ENCODE results near the gene PRX. TPM values are rescaled to one million over a fixed set of nuclear protein-coding genes. Genes with fewer than 3 reads are reported as not detected.
A peak's percentile ranks its signal among the peaks of the same experiment; 100 is the strongest.

The PRX gene
- total and polyA plus RNA-seq, 9 of the 15 experiments (the other 6 are each of a cell fraction or from before 2014, with no cell fraction given): 0.65 to 3.5 (median 1.7) TPM; not detected in 2

- TF ChIP-seq RCOR1 (IDR thresholded peaks at IDR 0.05; ENCODE audit: borderline replicate concordance in 1 of 2, low read depth in 2 of 2, low read length in 2 of 2) (peak; percentile 33 to 78; a peak in 2 of 4 replicates), TGIF2 (CRISPR knock-in tag; IDR thresholded peaks at IDR 0.05) (peak; percentile 72; the same call in 1 of the 2 replicates), JUN (IDR thresholded peaks at IDR 0.05; ENCODE audit: borderline replicate concordance, low read depth, low read length) (0 out of 2 replicates have a peak, but pooled peaks have one; percentile 18), JUN (CRISPR knock-in tag; IDR thresholded peaks at IDR 0.05; ENCODE audit: borderline replicate concordance) (no peak), MIER1 (IDR thresholded peaks at IDR 0.05; ENCODE audit: low read depth) (no peak), DMBX1 (CRISPR knock-in tag; IDR thresholded peaks at IDR 0.05; ENCODE audit: borderline replicate concordance) (0 out of 2 replicates have a peak, but pooled peaks have one; percentile 36), NR2C1 (IDR thresholded peaks at IDR 0.05) (no peak), NR2C1 (tag; IDR thresholded peaks at IDR 0.05) (0 out of 2 replicates have a peak, but pooled peaks have one; percentile 10), FIP1L1 (IDR thresholded peaks at IDR 0.05; ENCODE audit: low read depth, low read length, poor library complexity, severe bottlenecking) (peak; percentile 80), HBP1 (CRISPR knock-in tag; IDR thresholded peaks at IDR 0.05) (0 out of 2 replicates have a peak, but pooled peaks have one; percentile 6), ZBTB12 (CRISPR knock-in tag; IDR thresholded peaks at IDR 0.05) (no peak), TARDBP (IDR thresholded peaks at IDR 0.05) (no peak), HLTF (IDR thresholded peaks at IDR 0.05) (no peak; the same call in 1 of the 2 replicates), TFAP4 (CRISPR knock-in tag; IDR thresholded peaks at IDR 0.05; ENCODE audit: borderline replicate concordance) (peak; percentile 88), DNMT1 (IDR thresholded peaks at IDR 0.05) (no peak), ATF7 (IDR thresholded peaks at IDR 0.05) (peak; percentile 73; the same call in 1 of the 2 replicates), ZNF232 (CRISPR knock-in tag; IDR thresholded peaks at IDR 0.05) (0 out of 2 replicates have a peak, but pooled peaks have one; percentile 59), ZNF79 (CRISPR knock-in tag; IDR thresholded peaks at IDR 0.05; ENCODE audit: low read depth) (no peak), ZNF354B (CRISPR knock-in tag; IDR thresholded peaks at IDR 0.05) (no peak), ARNT (IDR thresholded peaks at IDR 0.05) (no peak), CC2D1A (IDR thresholded peaks at IDR 0.05) (peak; percentile 79)
- TF ChIP-seq, protein P1, sequence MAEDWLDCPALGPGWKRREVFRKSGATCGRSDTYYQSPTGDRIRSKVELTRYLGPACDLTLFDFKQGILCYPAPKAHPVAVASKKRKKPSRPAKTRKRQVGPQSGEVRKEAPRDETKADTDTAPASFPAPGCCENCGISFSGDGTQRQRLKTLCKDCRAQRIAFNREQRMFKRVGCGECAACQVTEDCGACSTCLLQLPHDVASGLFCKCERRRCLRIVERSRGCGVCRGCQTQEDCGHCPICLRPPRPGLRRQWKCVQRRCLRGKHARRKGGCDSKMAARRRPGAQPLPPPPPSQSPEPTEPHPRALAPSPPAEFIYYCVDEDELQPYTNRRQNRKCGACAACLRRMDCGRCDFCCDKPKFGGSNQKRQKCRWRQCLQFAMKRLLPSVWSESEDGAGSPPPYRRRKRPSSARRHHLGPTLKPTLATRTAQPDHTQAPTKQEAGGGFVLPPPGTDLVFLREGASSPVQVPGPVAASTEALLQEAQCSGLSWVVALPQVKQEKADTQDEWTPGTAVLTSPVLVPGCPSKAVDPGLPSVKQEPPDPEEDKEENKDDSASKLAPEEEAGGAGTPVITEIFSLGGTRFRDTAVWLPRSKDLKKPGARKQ (CRISPR knock-in tag; IDR thresholded peaks at IDR 0.05): no peak
Measured at GRCh38 chr19:40420766-40421765, 7.9 kb upstream of the PRX start (continued).
